SH-SY5Y (cell line): ENCODE measurements around the gene TLE3.

Experiments used
- GATA2 ChIP-seq: IDR thresholded peaks from 2 replicates; pipeline ENCODE4 v1.6.1; 2011; ENCODE audit warnings: mild to moderate bottlenecking, low read depth, low read length
- GATA3 ChIP-seq: IDR thresholded peaks from 2 replicates; pipeline ENCODE4 v1.6.1; 2011; ENCODE audit warnings: low read depth, mild to moderate bottlenecking, low read length, moderate library complexity

GRCh38 chr15:70080347-70080746 lies 17.4 kb downstream of the TLE3 start:
- TF ChIP-seq GATA2 (no peak), GATA3 (no peak)
